Epithelial cell of esophagus (primary cell): ENCODE results near the gene TMEM117.
"Not testable (repeated sequence)": the region's sequence is repeated elsewhere in the genome, so short reads cannot be mapped to it uniquely, and the experiment has no call there.

Source experiments
- DNase-seq: peaks from one replicate; pipeline ENCODE4 v3.0.0; 2010; ENCODE audit warnings: low read depth
- H3K4me3 ChIP-seq: 2 replicates; pipeline ENCODE4 v1.5.1; 2011; ENCODE audit warnings: mild to moderate bottlenecking, low read length, control low read depth
- CTCF ChIP-seq: IDR thresholded peaks from 2 replicates; pipeline ENCODE4 v1.5.1; 2011; ENCODE audit warnings: low read depth, mild to moderate bottlenecking, low read length, control low read depth, inconsistent platforms; ENCODE audit not compliant: insufficient read depth; ENCODE audit errors: missing control alignments

TMEM117 gene

GRCh38 chr12:44235674-44236073 lies 399.8 kb downstream of the TMEM117 start:
- no peak for TF ChIP-seq CTCF
- no peak overlapping the region for H3K4me3 ChIP-seq
- DNase-seq = no peak

GRCh38 chr12:44240186-44240585 lies 404.3 kb downstream of the TMEM117 start:
- no peak for DNase-seq
- no peak overlapping the region for H3K4me3 ChIP-seq
- TF ChIP-seq CTCF = no peak

- DNase-seq = no peak
- no peak for TF ChIP-seq CTCF
- no peak overlapping the region for H3K4me3 ChIP-seq
Measured at GRCh38 chr12:44245932-44246331, 410.1 kb downstream of the TMEM117 start.

- H3K4me3 ChIP-seq = no peak overlapping the region
- no peak for DNase-seq
- no peak for TF ChIP-seq CTCF
Measured at GRCh38 chr12:44246482-44247105, 410.7 kb downstream of the TMEM117 start.

- no peak for DNase-seq
- TF ChIP-seq CTCF = no peak
- H3K4me3 ChIP-seq = no peak overlapping the region
Measured at GRCh38 chr12:44247588-44247987, 411.7 kb downstream of the TMEM117 start.

- no peak for DNase-seq
- TF ChIP-seq CTCF = no peak
- no peak overlapping the region for H3K4me3 ChIP-seq
Measured at GRCh38 chr12:44248436-44248835, 412.6 kb downstream of the TMEM117 start.

GRCh38 chr12:44250440-44250839 lies 414.6 kb downstream of the TMEM117 start:
- not testable (repeated sequence) for H3K4me3 ChIP-seq, DNase-seq
